ENCODE measurements around the gene BUD23. TPM values are rescaled to one million over a fixed set of nuclear protein-coding genes. Genes with fewer than 3 reads are reported as not detected.

BUD23 gene
- total RNA-seq, 1 donor from 2014 or later = 58.8 TPM

DNA sequence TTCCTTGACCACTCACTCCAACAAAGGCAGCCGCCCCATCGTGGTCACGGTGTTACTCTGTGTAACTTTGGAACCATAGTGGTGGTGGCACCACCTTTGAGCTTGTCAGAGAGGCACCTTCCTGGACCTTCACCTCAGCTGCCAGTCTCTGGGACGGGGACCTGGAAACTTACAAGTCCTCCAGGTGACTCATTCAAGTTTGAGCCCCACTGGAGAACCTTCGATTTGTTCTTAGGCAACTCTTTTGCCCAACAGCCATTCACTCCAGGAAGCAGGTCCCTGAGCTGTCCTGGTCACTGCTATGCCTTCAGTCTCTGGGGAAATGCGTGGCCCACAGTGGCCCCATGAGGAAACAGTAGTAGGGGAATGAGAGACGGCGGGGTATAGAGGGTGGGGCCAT is 18.8 kb downstream of the BUD23 start:
- Mint-ChIP-seq H3K9me3 (ENCODE audit: low read depth) (no peaks in the 10 kb centered on the region), H3K4me3 (ENCODE audit: low read depth) (no peak overlapping the region), H3K4me1 (ENCODE audit: low read depth) (no peaks in the 10 kb centered on the region), H3K27ac (no peak overlapping the region), H3K36me3 (ENCODE audit: insufficient read depth) (peaks cover 18% of the 10 kb centered on the region), H3K27me3 (no peaks in the 10 kb centered on the region)
- TF ChIP-seq, protein P1, sequence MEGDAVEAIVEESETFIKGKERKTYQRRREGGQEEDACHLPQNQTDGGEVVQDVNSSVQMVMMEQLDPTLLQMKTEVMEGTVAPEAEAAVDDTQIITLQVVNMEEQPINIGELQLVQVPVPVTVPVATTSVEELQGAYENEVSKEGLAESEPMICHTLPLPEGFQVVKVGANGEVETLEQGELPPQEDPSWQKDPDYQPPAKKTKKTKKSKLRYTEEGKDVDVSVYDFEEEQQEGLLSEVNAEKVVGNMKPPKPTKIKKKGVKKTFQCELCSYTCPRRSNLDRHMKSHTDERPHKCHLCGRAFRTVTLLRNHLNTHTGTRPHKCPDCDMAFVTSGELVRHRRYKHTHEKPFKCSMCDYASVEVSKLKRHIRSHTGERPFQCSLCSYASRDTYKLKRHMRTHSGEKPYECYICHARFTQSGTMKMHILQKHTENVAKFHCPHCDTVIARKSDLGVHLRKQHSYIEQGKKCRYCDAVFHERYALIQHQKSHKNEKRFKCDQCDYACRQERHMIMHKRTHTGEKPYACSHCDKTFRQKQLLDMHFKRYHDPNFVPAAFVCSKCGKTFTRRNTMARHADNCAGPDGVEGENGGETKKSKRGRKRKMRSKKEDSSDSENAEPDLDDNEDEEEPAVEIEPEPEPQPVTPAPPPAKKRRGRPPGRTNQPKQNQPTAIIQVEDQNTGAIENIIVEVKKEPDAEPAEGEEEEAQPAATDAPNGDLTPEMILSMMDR (IDR thresholded peaks at IDR 0.05; ENCODE audit: unreplicated experiment) = no peak
- DNase-seq (ENCODE audit: low spot score, unreplicated experiment) = no peak

DNA sequence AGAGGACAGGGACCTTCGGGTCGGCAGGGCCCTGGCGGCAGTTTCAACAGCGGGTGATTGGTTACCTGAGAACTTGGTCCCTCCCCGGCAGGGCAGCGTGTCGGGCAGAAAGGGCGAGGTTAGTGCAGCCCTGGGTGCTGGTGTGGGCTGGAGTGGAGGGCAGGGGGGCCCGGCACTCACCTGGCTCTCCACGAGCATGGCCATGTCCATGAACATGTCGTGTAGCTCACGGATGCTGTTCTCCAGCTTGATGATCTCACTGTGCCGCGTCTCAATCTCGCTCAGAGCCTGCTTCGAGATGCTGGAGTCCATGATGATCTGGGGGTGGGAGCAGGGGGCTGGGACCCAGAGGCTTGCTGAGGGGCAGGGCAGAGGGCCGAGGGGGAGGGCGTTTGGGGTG is 19.3 kb downstream of the BUD23 start:
- DNase-seq (ENCODE audit: low spot score, unreplicated experiment) = no peak
- Mint-ChIP-seq H3K4me3 (ENCODE audit: low read depth) (no peak overlapping the region), H3K36me3 (ENCODE audit: insufficient read depth) (peaks cover 16% of the 10 kb centered on the region), H3K27ac (no peak overlapping the region), H3K9me3 (ENCODE audit: low read depth) (no peaks in the 10 kb centered on the region), H3K27me3 (no peaks in the 10 kb centered on the region), H3K4me1 (ENCODE audit: low read depth) (no peaks in the 10 kb centered on the region)
- TF ChIP-seq, protein P1 (IDR thresholded peaks at IDR 0.05; ENCODE audit: unreplicated experiment) = no peak

DNA sequence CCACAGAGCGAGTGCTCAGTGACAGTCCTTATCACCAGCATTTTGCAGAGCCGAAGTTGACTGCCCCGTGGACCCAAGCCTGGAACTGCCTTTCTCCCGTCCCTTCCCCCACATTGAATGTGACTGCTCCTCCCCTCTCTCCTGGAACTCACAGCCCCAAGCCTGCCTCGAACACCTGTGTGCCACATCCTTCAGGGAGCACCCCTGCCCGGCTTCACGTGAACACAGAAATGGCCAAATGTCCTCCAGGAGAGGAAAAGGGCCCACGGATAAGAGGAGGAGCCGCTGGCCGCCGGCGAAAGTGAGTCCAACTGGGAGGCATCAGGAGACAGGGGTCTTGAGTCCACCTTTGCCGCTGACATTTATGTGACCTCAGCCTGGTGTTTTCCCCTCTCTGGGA is 19.8 kb downstream of the BUD23 start:
- H3K4me3 Mint-ChIP-seq (ENCODE audit: low read depth) = no peak overlapping the region
- no peaks in the 10 kb centered on the region for H3K27me3 Mint-ChIP-seq
- no peaks in the 10 kb centered on the region for H3K9me3 Mint-ChIP-seq (ENCODE audit: low read depth)
- no peak overlapping the region for H3K27ac Mint-ChIP-seq
- TF ChIP-seq, protein P1 (IDR thresholded peaks at IDR 0.05; ENCODE audit: unreplicated experiment) = no peak
- no peak for DNase-seq (ENCODE audit: low spot score, unreplicated experiment)
- H3K36me3 Mint-ChIP-seq (ENCODE audit: insufficient read depth) = peaks cover 16% of the 10 kb centered on the region
- no peaks in the 10 kb centered on the region for H3K4me1 Mint-ChIP-seq (ENCODE audit: low read depth)

DNA sequence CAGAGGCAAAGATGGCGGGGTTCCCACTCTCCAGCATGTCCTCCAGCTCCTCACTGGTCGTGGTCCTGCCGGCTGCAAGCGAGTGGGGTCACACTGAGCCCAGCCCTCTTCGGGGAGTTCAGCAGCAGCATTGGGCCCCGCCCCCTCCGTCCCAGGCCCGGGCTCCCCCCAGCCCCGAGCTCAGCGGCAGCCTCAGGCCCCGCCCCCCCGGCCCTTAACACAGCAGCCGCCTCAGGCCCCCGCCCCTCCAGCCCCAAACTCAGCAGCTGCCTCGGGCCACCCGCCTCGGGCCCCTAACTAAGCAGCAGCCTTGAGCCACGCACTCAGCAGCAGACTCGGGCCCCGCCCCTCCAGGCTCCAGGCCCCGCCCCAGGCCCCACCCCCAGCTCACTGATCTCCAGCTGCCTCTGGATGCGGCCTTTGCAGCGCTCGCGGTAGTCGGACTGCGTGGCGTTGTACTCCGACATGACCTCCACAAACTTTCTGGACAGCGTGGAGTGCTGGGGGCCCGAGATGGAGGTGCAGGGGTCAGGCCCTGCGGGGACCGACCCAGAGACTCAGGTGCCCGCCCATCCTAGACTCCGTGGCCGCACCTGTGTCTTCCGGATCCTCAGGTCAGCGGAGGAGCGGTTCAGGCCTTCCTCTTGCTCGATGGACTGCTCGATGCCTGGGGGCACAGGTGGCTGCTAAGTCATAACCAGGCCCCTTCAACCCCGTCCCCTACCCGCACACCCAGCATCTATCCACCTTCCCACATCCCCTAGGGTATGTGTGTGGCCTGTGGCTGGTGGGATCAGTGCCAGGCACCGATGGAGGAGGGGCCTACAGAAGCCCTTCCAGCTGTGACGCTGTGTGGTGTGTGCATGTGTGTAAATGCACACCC is 20.6 kb downstream of the BUD23 start:
- Mint-ChIP-seq H3K9me3 (ENCODE audit: low read depth) (no peaks in the 10 kb centered on the region), H3K4me1 (ENCODE audit: low read depth) (no peaks in the 10 kb centered on the region), H3K27me3 (no peaks in the 10 kb centered on the region), H3K36me3 (ENCODE audit: insufficient read depth) (peaks cover 14% of the 10 kb centered on the region), H3K4me3 (ENCODE audit: low read depth) (no peak overlapping the region), H3K27ac (no peak overlapping the region)
- DNase-seq (ENCODE audit: low spot score, unreplicated experiment) = no peak
- TF ChIP-seq, protein P1 (IDR thresholded peaks at IDR 0.05; ENCODE audit: unreplicated experiment) = no peak

DNA sequence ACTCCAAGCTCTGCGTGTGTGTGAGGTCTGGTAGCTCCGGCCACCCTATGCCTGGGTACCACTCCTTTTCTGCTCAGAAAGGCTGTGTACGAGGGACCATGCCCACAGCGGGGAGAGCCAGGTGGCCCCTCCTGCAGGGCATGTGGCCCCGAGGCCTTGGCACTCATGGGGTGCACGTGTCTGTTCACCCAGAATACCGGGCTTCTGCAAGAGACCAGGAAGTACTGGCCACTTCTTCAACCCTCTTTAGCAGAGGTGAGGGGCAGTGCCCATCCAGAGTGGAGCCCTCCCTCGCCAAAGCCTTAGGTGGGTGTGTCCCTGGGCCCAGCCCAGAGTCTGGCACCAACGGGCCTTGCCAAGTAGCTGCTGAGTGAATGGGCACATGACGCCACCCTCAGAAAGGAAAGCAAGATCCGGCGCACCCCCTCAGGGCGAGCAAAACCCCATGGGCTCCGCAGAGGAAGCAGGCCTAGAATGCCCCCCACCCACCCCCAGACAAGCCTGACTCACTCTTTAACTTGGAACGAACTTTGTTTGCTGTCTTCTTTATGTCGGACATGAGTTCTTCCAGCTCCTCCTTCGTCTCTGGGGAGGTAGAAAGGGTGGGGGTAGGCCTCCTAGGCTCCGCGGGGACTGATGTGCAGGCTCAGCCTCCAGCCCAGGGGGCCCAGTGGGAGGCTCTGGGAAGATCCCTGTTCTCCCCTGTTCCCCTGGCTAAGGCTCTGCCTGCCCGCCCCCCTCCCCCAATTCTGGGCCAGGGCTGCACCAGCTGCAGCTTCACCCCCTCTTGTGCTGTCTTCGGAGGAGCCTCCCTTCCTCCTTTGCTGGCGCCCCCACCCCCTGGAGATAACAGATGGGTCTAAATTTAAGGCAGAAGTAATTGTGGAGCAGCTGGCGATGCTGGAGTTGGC is 21.5 kb downstream of the BUD23 start:
- no peak for DNase-seq (ENCODE audit: low spot score, unreplicated experiment)
- Mint-ChIP-seq H3K36me3 (ENCODE audit: insufficient read depth) (peaks cover 14% of the 10 kb centered on the region), H3K27ac (no peak overlapping the region)

More for the DNA sequence above, 21.5 kb downstream of the BUD23 start:
- no peaks in the 10 kb centered on the region for H3K27me3 Mint-ChIP-seq
- H3K9me3 Mint-ChIP-seq (ENCODE audit: low read depth) = no peaks in the 10 kb centered on the region
- no peaks in the 10 kb centered on the region for H3K4me1 Mint-ChIP-seq (ENCODE audit: low read depth)
- TF ChIP-seq, protein P1 (IDR thresholded peaks at IDR 0.05; ENCODE audit: unreplicated experiment) = no peak
- H3K4me3 Mint-ChIP-seq (ENCODE audit: low read depth) = no peak overlapping the region

All from progenitor cell of endocrine pancreas (in vitro differentiated cells).